HFF-Myc (cell line): ENCODE data around the gene KRT23.

Experiments
- DNase-seq: peaks from one replicate; pipeline ENCODE4 v3.0.0-alpha.2; 2011; ENCODE audit warnings: low read depth; ENCODE audit errors: extremely low read depth
- H3K4me3 ChIP-seq: replicated peaks from 2 replicates; pipeline ENCODE4 v1.5.1; 2011; ENCODE audit warnings: low read depth, mild to moderate bottlenecking, control low read depth, low read length
- TF ChIP-seq, protein P1 (sequence below): IDR thresholded peaks from 2 replicates; pipeline ENCODE4 v1.5.1; 2012; ENCODE audit warnings: mild to moderate bottlenecking, low read depth, low read length, control low read depth; ENCODE audit errors: missing control alignments

Gene KRT23

DNA sequence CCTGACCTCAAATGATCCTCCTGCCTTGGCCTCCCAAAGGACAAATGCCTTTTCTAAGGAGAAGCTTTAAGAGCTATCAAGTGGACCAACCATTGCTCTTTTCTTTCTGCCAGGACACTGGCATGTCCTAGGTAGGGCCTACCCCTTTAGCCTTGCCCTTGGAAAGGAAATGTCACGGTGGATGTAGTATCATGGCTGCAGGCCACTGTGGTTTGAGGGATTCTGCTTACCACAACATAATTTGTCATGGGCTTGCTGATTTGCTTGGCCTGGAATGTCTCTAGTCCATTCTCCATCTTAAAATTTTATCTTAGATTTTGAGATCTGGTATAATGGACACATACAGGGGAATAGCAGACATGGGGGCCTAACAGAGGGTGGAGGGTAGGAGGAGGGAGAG, 58.4 kb downstream of the KRT23 start:
- no peak for DNase-seq
- H3K4me3 ChIP-seq = no peak overlapping the region
- TF ChIP-seq, protein P1, sequence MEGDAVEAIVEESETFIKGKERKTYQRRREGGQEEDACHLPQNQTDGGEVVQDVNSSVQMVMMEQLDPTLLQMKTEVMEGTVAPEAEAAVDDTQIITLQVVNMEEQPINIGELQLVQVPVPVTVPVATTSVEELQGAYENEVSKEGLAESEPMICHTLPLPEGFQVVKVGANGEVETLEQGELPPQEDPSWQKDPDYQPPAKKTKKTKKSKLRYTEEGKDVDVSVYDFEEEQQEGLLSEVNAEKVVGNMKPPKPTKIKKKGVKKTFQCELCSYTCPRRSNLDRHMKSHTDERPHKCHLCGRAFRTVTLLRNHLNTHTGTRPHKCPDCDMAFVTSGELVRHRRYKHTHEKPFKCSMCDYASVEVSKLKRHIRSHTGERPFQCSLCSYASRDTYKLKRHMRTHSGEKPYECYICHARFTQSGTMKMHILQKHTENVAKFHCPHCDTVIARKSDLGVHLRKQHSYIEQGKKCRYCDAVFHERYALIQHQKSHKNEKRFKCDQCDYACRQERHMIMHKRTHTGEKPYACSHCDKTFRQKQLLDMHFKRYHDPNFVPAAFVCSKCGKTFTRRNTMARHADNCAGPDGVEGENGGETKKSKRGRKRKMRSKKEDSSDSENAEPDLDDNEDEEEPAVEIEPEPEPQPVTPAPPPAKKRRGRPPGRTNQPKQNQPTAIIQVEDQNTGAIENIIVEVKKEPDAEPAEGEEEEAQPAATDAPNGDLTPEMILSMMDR = no peak

DNA sequence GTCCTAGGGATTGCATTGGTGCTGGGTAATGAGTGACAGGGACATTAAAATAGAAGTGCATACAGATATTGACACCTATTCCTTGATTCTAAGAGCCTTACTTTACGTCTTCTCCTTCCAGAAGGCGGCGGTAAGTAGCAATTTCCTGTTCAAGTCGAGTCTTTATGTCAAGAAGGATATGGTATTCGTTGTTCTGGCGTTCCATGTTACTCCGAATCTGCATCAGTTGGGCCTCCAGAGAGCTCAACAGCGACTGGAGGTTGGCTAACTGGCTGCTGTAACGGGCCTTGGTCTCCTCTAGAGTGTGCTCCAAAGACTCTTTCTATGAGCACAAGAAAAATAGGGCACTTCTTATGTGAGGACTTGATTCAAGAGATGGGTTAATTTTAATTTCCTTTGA, 59.4 kb downstream of the KRT23 start:
- TF ChIP-seq, protein P1 = no peak
- no peak for DNase-seq
- no peak overlapping the region for H3K4me3 ChIP-seq

DNA sequence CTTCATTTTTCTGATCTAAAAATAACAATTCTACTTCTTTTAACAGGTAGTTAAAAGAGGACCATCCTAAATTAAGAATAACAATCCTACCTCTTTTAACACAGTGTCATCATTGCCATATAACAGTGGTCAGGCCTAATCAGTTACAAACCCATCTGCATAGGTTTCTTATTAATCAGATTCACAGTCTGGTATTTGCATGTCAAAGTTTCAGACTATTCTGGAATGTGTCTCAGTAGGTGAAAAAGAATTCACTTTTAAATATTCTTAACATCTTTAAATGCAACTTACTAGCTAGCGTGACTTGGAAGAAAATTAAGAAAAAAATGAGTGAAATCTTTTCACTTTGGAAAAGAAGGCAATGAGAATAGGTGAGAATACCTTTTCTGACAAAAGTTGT, 63.6 kb downstream of the KRT23 start:
- DNase-seq = no peak

DNA sequence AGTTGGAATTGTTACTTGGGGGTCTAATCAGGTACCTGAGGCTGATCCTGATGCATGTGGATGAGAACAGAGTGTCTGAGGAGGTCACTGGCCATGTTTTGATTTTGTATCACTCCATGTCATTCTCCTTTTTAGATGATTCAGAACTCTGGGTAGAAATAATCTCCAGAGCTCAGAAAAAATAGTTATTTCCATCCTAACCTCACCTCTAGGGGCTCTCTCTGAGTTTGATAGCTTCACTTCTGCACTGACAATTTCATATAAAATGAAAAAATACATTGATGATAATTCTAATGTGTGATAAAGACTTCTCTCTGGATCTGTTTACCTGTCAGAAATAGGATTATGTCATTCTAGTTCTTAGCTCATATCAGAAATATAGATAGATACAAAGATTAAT, 64.2 kb downstream of the KRT23 start:
- DNase-seq = no peak
- TF ChIP-seq, protein P1 = no peak
- H3K4me3 ChIP-seq = no peak overlapping the region

More for the DNA sequence above, 63.6 kb downstream of the KRT23 start:
- no peak overlapping the region for H3K4me3 ChIP-seq
- TF ChIP-seq, protein P1 = no peak
